NT2/D1 (cell line): ENCODE measurements around the gene FEN1.

Experiments used
- SUZ12 ChIP-seq: IDR thresholded peaks from 2 replicates; pipeline ENCODE4 v1.6.1; 2011; ENCODE audit not compliant: insufficient read length, insufficient read depth; ENCODE audit errors: extremely low read depth
- YY1 ChIP-seq: IDR thresholded peaks from 2 replicates; pipeline ENCODE4 v1.6.1; 2011; ENCODE audit not compliant: insufficient read length, insufficient read depth
- ZNF274 ChIP-seq: IDR thresholded peaks from 2 replicates; pipeline ENCODE4 v1.6.1; 2011; ENCODE audit warnings: mild to moderate bottlenecking, low read depth, low read length

- TF ChIP-seq SUZ12 (no peak), YY1 (no peak), ZNF274 (no peak)
These were observed 24.2 kb upstream of the FEN1 start for GRCh38 chr11:61768376-61769076.
